Mammary epithelial cell (primary cell): ENCODE measurements around the gene ETAA1.

Experiments used
- EZH2 ChIP-seq: IDR thresholded peaks from 2 replicates; pipeline ENCODE4 v1.6.1; 2012; ENCODE audit warnings: low read length, inconsistent platforms, borderline replicate concordance
- TF ChIP-seq, protein P1 (sequence below), 2 donors: IDR thresholded peaks in 1 of 2; conservative IDR thresholded peaks in 1 of 2; 2 replicates each; pipeline ENCODE4 v1.5.1; 2011 to 2012; ENCODE audit warnings: inconsistent platforms in 2 of 2, low read length in 2 of 2, mild to moderate bottlenecking in 2 of 2, control low read depth in 1 of 2, low read depth in 1 of 2; ENCODE audit not compliant: insufficient read depth in 1 of 2; ENCODE audit errors: extremely low read depth in 1 of 2

DNA sequence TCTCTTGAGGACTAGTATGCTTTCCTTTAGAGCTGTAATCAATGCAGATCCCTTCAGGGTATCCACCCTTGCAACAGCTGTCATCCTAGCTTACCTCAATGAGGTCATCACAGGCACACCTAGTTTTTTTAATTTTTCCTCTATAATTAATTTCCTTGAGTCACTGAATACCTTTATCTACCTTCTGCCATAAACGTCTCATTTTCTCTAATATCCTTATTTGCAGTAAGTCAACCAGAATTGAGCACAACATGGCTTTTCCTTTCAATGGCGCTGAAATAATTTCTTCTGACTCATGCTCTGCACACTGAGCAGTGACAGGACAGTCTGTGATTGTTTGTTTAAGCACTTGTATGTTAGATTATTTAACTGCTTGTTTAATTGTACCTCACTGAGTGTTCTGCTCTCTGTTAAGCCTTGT, 49.4 kb downstream of the ETAA1 start:
- TF ChIP-seq, protein P1, sequence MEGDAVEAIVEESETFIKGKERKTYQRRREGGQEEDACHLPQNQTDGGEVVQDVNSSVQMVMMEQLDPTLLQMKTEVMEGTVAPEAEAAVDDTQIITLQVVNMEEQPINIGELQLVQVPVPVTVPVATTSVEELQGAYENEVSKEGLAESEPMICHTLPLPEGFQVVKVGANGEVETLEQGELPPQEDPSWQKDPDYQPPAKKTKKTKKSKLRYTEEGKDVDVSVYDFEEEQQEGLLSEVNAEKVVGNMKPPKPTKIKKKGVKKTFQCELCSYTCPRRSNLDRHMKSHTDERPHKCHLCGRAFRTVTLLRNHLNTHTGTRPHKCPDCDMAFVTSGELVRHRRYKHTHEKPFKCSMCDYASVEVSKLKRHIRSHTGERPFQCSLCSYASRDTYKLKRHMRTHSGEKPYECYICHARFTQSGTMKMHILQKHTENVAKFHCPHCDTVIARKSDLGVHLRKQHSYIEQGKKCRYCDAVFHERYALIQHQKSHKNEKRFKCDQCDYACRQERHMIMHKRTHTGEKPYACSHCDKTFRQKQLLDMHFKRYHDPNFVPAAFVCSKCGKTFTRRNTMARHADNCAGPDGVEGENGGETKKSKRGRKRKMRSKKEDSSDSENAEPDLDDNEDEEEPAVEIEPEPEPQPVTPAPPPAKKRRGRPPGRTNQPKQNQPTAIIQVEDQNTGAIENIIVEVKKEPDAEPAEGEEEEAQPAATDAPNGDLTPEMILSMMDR (conservative IDR thresholded peaks at IDR 0.05 in 1 of 2, IDR thresholded peaks at IDR 0.05 in 1 of 2; ENCODE audit: extremely low read depth in 1 of 2, insufficient read depth in 1 of 2, low read depth in 1 of 2, low read length in 2 of 2), result no peak
- TF ChIP-seq EZH2, result no peak
